HepG2 (cell line): ENCODE measurements around the gene DDX10.

Experiments
- EP300 ChIP-seq, 3 experiments: sonication (generic) in 1 of 3; formaldehyde crosslinking in 1 of 3; IDR thresholded peaks; 2 replicates each; pipeline versions ENCODE4 v1.5.1 to v1.6.1; 2011 to 2020; ENCODE audit warnings: low read depth in 2 of 3, low read length in 2 of 3, borderline replicate concordance in 1 of 3, improper control_type of control experiment in 1 of 3, mild to moderate bottlenecking in 1 of 3, missing genetic modification reagents in 1 of 3, moderate library complexity in 1 of 3
- EZH2 ChIP-seq: conservative IDR thresholded peaks from 2 replicates; pipeline ENCODE4 v1.6.1; 2012; ENCODE audit warnings: mild to moderate bottlenecking, low read depth, low read length, moderate library complexity
- POLR2A ChIP-seq, 2 experiments: IDR thresholded peaks; 2 replicates each; pipeline ENCODE4 v1.6.1; 2011; ENCODE audit warnings: low read depth in 2 of 2, low read length in 2 of 2, mild to moderate bottlenecking in 1 of 2, moderate library complexity in 1 of 2; ENCODE audit not compliant: insufficient read depth in 1 of 2
- POLR2AphosphoS5 ChIP-seq: IDR thresholded peaks from 2 replicates; pipeline ENCODE4 v1.6.1; 2012; ENCODE audit warnings: low read depth, low read length
- RBM39 ChIP-seq: fragments of 200-400 bp; formaldehyde crosslinking; IDR thresholded peaks from one replicate; pipeline ENCODE4 v1.6.1; 2018; ENCODE audit warnings: antibody characterized with exemption, mild to moderate bottlenecking, low read depth, low read length; ENCODE audit not compliant: poor library complexity, severe bottlenecking
- ZNF24 ChIP-seq: fragments of 450-650 bp; IDR thresholded peaks from 2 replicates; pipeline ENCODE4 v1.6.1; 2017; ENCODE audit warnings: antibody characterized with exemption, mild to moderate bottlenecking
- ZNF484 ChIP-seq: sonication (generic); formaldehyde crosslinking; IDR thresholded peaks from 2 replicates; pipeline ENCODE4 v1.5.1; 2020; ENCODE audit warnings: mild to moderate bottlenecking, low read depth, missing genetic modification reagents, borderline replicate concordance
- TF ChIP-seq, protein P1 (sequence below): sonication (generic); formaldehyde crosslinking; IDR thresholded peaks from 2 replicates; pipeline ENCODE4 v1.5.0; 2020; ENCODE audit warnings: mild to moderate bottlenecking, missing genetic modification reagents, moderate library complexity
- TF ChIP-seq, protein P2 (sequence below): sonication (generic); formaldehyde crosslinking; IDR thresholded peaks from one replicate; pipeline ENCODE4 v1.5.1; 2020; ENCODE audit warnings: mild to moderate bottlenecking, missing genetic modification reagents; ENCODE audit errors: not compliant biosample characterization
- TF ChIP-seq, protein P3 (sequence below): sonication (generic); formaldehyde crosslinking; IDR thresholded peaks from 2 replicates; pipeline ENCODE4 v1.8.1; 2023; ENCODE audit warnings: missing genetic modification reagents, inconsistent platforms, borderline replicate concordance
- TF ChIP-seq, protein P4 (sequence below): sonication (generic); formaldehyde crosslinking; IDR thresholded peaks from 2 replicates; pipeline ENCODE4 v1.4.0; 2020; ENCODE audit warnings: missing genetic modification reagents
- TF ChIP-seq, protein P5 (sequence below): IDR thresholded peaks from 2 replicates; pipeline ENCODE4 v1.6.1; 2012; ENCODE audit warnings: inconsistent platforms

DNA sequence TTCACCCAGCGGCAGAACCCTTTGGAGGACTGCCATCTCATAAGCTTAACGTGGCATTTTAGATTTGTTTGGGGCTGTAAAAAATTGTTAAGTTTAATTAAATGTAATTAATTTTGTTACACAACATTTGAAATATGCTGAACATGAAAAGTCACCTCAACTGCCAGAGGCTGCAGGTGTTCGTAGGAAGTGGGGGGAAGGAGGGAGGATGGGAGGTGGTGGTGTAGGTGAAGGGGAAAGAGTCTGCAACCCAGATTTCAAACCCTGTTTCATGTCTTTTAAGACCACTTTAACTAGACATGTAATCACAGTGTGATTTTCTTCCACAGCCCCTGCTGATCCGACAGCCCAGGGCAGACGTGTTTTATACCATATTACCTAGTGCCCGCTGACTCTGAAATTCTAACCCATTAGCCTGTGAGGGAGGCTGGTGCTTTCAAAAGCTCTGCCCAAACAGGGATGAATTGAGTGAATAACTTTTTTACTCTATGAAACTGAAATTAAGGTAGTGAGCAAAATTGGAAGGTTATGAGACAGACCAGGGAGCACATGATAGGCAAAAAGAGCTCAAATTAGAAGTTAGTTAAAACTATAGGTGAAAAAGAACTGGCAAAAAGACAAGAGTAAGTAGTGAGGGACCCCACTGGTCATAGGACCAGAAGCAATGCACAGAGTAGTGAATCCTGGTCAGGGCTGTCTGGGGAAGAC, 279.8 kb downstream of the DDX10 start:
- TF ChIP-seq POLR2AphosphoS5 (no peak), ZNF24 (no peak), EZH2 (no peak), ZNF484 (CRISPR knock-in tag) (no peak), RBM39 (no peak), EP300 (IDR thresholded peaks at IDR 0.05; ENCODE audit: low read depth in 2 of 2, low read length in 2 of 2) (no peak), EP300 (CRISPR knock-in tag; IDR thresholded peaks at IDR 0.05; ENCODE audit: borderline replicate concordance) (no peak), POLR2A (IDR thresholded peaks at IDR 0.05; ENCODE audit: insufficient read depth in 1 of 2, low read depth in 2 of 2, low read length in 2 of 2) (no peak)
- TF ChIP-seq, protein P1, sequence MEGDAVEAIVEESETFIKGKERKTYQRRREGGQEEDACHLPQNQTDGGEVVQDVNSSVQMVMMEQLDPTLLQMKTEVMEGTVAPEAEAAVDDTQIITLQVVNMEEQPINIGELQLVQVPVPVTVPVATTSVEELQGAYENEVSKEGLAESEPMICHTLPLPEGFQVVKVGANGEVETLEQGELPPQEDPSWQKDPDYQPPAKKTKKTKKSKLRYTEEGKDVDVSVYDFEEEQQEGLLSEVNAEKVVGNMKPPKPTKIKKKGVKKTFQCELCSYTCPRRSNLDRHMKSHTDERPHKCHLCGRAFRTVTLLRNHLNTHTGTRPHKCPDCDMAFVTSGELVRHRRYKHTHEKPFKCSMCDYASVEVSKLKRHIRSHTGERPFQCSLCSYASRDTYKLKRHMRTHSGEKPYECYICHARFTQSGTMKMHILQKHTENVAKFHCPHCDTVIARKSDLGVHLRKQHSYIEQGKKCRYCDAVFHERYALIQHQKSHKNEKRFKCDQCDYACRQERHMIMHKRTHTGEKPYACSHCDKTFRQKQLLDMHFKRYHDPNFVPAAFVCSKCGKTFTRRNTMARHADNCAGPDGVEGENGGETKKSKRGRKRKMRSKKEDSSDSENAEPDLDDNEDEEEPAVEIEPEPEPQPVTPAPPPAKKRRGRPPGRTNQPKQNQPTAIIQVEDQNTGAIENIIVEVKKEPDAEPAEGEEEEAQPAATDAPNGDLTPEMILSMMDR (CRISPR knock-in tag) = no peak
- TF ChIP-seq, protein P2, sequence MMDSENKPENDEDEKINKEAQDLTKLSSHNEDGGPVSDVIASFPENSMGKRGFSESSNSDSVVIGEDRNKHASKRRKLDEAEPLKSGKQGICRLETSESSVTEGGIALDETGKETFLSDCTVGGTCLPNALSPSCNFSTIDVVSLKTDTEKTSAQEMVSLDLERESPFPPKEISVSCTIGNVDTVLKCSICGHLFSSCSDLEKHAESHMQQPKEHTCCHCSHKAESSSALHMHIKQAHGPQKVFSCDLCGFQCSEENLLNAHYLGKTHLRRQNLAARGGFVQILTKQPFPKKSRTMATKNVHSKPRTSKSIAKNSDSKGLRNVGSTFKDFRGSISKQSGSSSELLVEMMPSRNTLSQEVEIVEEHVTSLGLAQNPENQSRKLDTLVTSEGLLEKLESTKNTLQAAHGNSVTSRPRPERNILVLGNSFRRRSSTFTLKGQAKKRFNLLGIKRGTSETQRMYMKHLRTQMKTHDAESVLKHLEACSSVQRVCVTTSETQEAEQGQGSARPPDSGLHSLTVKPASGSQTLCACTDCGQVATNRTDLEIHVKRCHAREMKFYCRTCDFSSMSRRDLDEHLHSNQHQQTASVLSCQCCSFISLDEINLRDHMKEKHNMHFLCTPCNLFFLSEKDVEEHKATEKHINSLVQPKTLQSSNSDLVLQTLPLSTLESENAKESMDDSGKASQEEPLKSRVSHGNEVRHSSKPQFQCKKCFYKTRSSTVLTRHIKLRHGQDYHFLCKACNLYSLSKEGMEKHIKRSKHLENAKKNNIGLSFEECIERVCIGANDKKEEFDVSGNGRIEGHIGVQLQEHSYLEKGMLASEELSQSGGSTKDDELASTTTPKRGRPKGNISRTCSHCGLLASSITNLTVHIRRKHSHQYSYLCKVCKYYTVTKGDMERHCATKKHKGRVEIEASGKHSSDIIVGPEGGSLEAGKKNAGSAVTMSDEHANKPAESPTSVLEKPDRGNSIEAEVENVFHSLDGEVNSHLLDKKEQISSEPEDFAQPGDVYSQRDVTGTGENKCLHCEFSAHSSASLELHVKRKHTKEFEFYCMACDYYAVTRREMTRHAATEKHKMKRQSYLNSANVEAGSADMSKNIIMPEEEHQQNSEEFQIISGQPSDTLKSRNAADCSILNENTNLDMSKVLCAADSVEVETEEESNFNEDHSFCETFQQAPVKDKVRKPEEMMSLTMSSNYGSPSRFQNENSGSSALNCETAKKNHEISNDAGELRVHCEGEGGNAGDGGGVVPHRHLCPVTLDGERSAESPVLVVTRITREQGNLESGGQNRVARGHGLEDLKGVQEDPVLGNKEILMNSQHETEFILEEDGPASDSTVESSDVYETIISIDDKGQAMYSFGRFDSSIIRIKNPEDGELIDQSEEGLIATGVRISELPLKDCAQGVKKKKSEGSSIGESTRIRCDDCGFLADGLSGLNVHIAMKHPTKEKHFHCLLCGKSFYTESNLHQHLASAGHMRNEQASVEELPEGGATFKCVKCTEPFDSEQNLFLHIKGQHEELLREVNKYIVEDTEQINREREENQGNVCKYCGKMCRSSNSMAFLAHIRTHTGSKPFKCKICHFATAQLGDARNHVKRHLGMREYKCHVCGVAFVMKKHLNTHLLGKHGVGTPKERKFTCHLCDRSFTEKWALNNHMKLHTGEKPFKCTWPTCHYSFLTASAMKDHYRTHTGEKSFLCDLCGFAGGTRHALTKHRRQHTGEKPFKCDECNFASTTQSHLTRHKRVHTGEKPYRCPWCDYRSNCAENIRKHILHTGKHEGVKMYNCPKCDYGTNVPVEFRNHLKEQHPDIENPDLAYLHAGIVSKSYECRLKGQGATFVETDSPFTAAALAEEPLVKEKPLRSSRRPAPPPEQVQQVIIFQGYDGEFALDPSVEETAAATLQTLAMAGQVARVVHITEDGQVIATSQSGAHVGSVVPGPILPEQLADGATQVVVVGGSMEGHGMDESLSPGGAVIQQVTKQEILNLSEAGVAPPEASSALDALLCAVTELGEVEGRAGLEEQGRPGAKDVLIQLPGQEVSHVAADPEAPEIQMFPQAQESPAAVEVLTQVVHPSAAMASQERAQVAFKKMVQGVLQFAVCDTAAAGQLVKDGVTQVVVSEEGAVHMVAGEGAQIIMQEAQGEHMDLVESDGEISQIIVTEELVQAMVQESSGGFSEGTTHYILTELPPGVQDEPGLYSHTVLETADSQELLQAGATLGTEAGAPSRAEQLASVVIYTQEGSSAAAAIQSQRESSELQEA (CRISPR knock-in tag) = no peak
- TF ChIP-seq, protein P3, sequence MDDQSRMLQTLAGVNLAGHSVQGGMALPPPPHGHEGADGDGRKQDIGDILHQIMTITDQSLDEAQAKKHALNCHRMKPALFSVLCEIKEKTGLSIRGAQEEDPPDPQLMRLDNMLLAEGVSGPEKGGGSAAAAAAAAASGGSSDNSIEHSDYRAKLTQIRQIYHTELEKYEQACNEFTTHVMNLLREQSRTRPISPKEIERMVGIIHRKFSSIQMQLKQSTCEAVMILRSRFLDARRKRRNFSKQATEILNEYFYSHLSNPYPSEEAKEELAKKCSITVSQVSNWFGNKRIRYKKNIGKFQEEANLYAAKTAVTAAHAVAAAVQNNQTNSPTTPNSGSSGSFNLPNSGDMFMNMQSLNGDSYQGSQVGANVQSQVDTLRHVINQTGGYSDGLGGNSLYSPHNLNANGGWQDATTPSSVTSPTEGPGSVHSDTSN = no peak
- TF ChIP-seq, protein P4, sequence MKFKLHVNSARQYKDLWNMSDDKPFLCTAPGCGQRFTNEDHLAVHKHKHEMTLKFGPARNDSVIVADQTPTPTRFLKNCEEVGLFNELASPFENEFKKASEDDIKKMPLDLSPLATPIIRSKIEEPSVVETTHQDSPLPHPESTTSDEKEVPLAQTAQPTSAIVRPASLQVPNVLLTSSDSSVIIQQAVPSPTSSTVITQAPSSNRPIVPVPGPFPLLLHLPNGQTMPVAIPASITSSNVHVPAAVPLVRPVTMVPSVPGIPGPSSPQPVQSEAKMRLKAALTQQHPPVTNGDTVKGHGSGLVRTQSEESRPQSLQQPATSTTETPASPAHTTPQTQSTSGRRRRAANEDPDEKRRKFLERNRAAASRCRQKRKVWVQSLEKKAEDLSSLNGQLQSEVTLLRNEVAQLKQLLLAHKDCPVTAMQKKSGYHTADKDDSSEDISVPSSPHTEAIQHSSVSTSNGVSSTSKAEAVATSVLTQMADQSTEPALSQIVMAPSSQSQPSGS (CRISPR knock-in tag) = no peak
- TF ChIP-seq, protein P5, sequence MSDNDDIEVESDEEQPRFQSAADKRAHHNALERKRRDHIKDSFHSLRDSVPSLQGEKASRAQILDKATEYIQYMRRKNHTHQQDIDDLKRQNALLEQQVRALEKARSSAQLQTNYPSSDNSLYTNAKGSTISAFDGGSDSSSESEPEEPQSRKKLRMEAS = no peak
